NK-92 treated with Interleukin-12 subunit alpha and Interleukin-12 subunit beta, amount 100 ng/mL, for 24 hours (cell line): Measurements from ENCODE around the gene SFMBT1.
A peak's percentile ranks its signal among the peaks of the same experiment; 100 is the strongest.
"Not testable (repeated sequence)": the region's sequence is repeated elsewhere in the genome, so short reads cannot be mapped to it uniquely, and the experiment has no call there.

Source experiments
- DNase-seq: peaks from one replicate; lab custom pipeline; 2025; lab: John Stamatoyannopoulos, UW

The SFMBT1 gene

DNA sequence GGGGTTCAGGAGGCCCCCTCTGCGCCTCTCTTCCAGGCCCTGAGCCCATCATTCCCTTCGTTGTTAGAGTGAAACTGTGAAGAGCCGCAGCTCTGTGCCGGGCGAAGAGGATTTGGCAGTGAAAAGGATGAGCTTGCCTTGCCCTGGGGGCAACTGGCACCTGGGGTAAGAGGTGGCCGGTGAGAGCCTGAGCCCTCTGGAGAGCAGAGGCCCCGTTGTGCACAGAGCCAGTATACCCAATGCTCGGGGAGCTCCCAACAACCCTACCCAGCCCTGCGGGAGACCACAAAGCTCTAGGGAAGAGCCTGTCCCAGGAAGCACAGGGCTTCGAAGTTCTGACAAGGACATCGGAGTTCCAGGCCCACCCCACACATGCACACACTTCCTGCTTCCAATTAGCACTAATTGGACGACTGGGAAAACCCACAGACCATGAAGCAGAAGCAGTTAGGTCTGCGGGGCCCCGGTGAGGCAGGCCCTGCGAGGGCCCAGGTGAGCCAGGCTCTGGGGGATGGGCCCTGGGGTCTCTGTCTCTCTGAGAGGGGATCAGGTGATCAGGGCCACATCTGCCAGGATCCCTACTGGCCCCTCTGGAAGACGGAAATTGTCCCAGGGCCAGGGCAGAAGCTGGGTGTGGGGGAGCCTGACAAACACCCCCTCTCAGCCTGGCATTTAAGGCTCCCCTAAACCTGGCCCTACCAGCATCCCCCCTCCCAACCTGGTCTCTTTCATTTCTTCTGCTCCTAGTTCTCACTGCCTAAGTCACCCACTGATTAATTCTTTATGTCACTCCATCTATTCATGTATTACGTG is 27.9 kb upstream of the SFMBT1 start:
- no peak for DNase-seq

DNA sequence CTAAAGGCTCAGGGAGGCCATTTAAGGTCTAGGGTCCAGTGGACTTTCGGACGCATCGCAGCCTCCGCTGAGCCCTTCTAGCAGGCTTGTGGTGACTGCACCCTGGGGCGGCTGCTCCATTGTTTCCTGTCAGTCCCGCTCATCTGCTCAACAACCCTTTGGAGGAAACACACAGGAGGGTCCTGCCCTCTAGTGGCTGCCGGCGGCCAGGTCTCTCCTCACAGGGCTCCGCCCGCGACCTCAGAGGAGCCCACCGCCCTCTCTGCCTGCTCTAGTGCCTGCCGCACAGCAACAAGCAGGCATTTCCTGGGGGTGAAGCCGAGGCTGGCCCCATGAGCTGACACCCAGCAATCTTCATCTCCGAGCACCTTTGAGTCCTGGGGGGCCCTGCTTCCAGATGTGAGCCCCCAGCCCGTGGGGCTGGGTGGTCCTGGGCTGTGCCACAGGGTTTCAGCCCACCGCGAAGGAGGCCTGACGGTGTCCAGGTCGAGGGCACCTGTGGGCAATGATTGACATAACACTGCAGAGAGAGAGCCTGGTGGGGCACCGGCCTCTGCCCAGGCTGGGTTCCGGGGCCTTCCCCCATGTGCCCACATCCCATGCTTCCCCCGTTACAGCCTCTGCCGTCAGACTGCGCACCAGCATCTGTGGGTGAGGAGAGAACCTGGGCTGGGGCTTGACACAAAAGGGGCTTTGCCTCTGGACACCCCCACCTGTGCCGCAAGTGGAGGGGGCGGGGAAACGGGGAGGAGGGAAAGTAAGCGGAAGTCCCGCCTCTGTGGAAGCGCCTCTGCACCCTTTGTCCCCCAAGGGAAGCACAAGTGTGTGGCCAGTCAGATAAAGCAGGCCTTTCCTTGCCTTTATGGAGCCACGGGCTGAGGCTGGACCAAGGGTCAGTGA is 27.0 kb upstream of the SFMBT1 start:
- DNase-seq = peak; percentile 67

- DNase-seq = no peak
Measured at GRCh38 chr3:53071882-53072431, 26.1 kb upstream of the SFMBT1 start.

DNA sequence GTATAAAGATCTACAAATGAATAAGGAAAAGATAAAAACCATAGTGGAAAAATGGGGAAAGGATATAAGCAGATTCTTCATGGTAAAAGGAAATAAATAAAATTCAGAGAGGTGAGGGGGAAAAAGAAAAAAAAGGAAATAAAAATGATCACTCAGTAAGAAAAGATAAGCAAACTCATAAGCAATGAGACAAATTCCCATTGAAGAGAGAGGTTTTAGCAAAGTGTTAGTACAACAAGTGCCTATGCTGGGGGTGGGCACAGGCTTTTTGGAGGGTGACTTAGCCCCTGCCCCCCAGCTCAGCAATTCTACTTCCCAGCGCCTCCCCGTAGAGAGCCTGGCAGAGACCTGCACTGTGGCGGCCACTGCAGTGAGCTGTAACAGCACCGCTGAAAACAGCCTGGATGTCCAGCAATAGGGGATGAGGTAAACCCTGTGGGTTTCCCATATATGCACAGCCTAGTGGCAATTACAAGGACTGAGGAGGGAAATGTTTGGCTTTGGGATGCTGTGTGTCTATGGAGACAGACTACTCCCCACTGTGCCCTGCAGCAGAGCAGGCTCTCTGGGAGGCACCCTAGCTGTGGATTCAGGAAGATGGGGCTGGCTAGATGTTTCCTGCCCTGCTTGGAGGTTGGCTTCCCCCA is 23.7 kb upstream of the SFMBT1 start:
- no peak for DNase-seq

DNA sequence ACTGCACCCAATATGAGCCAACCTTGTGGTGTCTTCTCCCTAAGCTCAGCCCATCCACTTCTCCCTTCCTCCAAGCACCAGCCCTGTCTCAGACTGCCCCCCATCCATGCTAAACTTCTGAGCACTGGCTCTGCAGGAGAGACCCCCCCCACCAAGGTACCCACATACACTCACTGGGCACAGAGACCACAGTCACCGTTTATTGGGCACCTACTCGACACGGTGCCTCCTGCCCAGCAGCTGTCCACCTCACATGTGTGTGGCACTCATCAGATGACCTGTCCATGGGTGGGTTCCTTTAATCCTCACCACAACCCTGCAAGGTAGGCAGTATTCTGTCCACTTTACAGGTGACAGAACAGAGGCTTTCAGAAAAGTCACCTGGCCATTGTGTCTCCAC is 22.3 kb upstream of the SFMBT1 start:
- DNase-seq = no peak

GRCh38 chr3:53067567-53067966 is 21.7 kb upstream of the SFMBT1 start:
- no peak for DNase-seq

DNA sequence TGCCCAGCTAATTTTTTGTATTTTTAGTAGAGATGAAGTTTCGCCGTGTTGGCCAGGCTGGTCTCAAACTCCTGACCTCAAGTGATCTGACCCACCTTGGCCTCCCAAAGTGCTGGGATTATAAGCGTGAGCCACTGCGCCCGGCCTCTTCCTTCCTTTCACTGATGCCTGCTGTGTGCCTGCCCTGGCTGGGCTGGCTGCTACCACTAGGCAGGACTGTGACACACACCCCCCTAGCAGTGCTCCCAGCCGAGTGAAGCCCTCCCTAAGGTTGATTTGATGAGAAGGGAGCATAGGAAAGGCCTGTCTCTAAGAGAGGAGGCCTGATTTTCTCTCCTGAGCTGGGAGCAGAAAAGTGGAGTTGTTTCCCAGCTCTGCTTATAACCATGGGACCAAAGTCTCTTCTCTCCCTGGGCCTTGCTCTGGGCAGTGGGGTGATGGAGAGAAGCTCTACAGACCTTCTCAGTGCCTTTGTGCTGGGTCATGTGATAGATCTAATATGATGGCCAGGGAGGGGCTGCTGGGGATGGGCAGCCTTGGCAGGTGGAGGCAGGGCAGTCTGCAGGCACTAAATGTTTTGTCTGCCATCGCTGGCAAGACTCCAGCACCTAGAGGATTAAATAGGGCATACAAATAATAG is 20.1 kb upstream of the SFMBT1 start:
- no peak for DNase-seq

- no peak for DNase-seq
Measured at GRCh38 chr3:53062905-53063304, 17.0 kb upstream of the SFMBT1 start.

DNA sequence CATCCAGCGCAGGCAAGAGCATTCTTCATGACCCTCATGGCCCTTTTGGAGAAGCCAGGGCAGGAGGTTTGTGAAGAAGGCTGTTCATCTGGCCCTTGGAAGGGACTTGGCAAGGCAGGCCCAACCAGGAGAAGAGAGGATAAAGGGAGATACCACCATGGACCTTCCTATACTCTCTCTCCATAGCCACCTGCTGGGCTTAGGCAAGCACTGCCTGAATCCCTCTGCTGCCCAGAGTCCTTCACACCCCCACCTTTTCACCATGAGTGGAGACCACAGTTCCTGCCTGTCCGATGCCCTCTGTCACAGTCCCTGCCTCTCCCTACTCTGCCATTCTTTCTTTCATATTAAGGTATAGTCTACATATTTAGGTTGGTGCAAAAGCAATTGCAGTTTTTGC is 10.6 kb upstream of the SFMBT1 start:
- no peak for DNase-seq

DNA sequence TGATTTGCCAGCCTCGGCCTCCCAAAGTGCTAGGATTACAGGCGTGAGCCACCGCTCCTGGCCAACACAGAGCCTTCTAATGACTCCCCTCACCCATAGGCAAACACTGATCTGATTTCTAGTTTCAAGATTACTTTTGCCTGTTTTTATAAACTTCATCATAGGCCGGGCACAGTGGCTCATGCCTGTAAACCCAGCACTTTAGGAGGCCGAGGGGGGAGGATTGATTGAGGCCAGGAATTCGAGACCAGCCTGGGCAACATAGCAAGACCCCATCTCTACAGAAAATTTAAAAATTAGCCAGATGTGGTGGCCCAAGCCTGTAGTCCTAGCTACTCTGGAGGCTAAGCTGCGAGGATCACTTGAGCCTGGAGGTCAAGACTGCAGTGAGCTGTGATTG is 8.4 kb upstream of the SFMBT1 start:
- not testable (repeated sequence) for DNase-seq

DNA sequence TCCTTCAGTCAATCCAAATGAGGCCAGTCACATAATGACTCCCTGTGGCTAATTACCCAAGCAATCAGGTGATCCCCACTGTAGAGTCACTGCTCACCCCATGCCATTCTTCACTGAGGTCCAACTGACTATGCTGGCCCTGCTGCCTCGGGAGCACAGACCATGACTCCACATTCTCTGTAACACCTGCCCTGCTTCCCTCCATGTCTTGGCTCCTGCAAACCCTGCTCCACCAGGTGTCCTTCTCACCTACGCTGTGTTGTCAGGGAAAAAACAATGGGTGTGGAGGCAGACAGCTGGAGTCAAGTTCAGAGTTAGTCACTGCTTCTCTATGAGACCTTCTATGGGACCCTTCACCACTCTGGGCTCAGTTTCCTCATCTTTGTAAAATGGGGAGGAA is 6.1 kb upstream of the SFMBT1 start:
- DNase-seq = no peak

- DNase-seq = no peak
Measured at GRCh38 chr3:53049987-53050386, 4.1 kb upstream of the SFMBT1 start.

DNA sequence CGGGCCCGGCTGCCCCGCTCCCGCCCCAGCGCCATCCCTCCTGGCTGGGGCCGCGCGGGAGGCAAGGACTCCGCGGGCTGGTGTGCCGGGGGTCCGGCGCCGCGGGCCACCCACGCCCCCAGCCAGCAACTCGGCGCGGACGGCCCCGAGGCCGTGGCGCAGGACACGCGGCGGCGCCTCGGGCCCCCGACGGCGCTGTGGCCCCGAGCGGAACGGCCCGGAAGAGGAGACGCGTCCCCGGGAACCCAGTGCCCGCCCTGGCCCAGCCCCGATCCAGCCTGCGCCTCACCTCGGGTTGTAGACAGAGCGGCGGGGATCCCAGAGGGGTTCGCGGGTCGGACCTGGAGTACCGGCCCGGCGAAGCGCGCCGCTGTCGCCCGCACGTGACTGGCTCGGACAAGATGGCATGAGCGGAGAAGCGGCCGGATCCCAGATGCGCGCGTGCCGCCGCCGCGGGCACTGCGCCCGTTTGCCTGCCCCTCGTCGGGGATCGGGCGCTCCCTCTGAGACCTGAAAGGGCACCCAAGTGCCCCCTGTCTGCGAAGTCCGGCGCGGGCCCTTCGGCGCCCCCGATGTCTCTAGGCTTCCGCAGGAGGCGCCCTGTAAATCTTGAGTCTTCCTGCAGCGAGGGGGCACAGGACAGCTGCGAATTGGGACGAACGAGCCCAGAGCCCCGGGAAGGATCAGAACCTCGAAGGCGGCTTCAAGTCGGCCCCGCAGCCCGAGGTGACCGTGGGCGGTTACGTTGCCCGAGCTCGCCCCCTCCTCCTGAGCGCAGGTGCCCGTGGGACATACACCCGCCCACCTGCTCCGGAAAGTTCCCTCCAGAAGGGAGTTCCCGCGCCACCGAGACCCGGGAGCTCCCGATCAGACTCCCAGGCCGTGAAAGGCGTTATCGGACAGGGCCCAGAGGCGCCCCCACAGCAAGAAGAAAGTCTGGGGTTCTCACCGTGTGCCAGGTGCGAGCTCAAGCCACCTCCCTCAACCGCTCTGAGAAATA is 598 bp upstream of the SFMBT1 start:
- no peak for DNase-seq

DNA sequence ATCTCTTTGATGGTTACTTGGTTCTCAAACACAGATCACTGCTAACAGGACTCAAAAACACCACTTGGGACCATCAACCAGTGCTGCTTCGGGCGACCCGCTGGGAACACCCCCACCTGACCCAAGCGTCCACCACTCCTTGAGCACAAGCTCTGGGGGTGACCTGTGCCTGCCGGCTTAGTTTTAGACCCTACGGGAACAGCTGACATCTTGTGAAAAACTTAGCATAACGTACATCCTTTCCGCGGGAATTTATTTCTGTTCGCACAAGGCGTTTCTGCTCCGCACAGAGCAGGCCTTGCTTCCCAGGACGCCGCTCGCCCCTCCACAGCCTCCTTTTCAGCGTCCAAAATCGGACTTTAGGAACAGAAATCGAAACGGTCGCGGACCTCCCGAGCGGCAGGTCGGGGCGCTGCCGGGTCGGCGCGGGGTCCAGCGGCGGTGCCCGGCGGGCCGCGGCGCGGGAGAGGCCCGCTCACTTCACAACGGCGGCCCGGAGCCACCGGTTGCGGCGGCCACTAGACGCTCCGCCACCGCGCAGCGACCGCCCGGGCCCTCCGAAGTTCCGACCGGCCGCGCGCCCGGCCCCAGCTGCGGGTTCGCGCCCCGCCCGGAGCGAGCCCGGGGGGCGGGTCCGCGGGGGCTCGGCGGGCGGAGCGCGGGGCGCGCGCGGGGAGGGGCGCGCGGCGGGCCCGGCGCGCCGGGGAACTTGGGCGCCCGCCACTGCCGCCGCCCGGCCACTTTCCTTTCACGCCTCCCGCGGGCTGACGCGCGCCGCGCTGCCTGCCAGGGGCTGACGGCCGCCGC is 959 bp downstream of the SFMBT1 start:
- DNase-seq = peak; percentile 34

DNA sequence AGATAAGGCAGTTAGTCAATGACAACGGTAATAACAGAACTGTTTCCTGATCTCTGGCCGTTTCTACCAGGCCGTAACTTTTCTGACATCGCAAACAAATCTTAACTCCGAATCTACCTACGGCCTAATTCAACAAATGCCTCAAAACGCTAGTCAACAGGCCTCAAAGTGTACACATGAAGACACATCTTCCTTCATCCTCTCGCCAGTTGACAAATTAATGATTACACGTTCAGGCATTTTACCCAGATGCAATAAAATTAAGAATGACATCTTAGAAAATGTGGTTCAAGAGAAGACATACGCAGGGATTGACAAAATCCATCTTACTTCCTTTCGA is 1.5 kb downstream of the SFMBT1 start:
- no peak for DNase-seq

- DNase-seq = no peak
Measured at GRCh38 chr3:53043738-53044137, 2.1 kb downstream of the SFMBT1 start.

GRCh38 chr3:53042651-53043050 is 3.2 kb downstream of the SFMBT1 start:
- no peak for DNase-seq

DNA sequence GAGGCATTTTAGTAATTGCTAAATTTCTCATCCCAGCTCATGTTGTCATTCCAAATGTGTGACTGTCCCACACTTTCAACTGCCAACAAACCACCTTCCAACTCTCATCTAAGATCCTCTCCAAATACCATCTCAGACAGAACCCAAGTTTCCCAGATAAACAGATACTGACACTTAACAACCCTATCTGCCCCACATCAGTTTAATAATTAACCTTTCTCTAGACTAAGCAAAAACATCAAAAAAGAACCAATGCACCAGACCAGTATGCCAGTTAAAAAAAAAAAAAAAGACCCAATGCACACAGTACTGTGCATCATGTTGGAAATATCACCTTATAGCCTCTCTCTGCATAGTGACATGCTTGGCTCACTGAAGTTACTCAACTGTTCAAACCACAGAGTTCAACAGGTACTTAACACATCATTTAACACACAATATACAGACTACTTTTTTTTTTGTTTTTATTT is 5.5 kb downstream of the SFMBT1 start:
- DNase-seq = no peak

DNA sequence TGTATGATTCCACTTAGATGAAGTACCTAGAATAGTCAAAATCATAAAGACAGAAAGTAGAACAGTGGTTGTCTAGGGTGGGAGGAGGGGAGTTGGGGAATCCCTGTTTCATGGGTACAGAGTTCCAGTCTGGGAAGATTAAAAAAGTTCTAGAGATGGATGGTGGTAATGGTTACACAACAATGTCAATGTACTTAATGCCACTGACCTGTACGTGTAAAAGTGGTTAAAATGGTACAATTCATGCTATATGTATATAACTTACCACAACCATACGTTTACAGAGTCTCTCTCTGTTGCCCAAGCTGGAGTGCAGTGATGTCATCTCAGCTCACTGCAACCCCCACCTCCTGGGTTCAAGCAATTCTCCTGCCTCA is 6.5 kb downstream of the SFMBT1 start:
- no peak for DNase-seq
